ENCODE measurements around the gene BET1. TPM values are rescaled to one million over a fixed set of nuclear protein-coding genes. Genes with fewer than 3 reads are reported as not detected.
A peak's percentile ranks its signal among the peaks of the same experiment; 100 is the strongest.

BET1 gene
- total RNA-seq, 1 donor from 2014 or later = 34.3 TPM

- DNase-seq = no peak
Observed at GRCh38 chr7:94011714-94012353, 7.7 kb upstream of the BET1 start.

GRCh38 chr7:94008537-94008936, 4.4 kb upstream of the BET1 start:
- DNase-seq = no peak

GRCh38 chr7:94005753-94006152, 1.6 kb upstream of the BET1 start:
- no peak for DNase-seq

- DNase-seq = no peak
Observed at GRCh38 chr7:94003446-94004023, 620 bp downstream of the BET1 start.

GRCh38 chr7:94001396-94001795, 2.8 kb downstream of the BET1 start:
- no peak for DNase-seq

GRCh38 chr7:93997868-93998267, 6.3 kb downstream of the BET1 start:
- no peak for DNase-seq

- DNase-seq = no peak
Observed at GRCh38 chr7:93992421-93993110, 11.6 kb downstream of the BET1 start.

- no peak for DNase-seq
Observed at GRCh38 chr7:93987297-93987696, 16.9 kb downstream of the BET1 start.

GRCh38 chr7:93985101-93985500, 19.1 kb downstream of the BET1 start:
- no peak for DNase-seq

GRCh38 chr7:93984024-93984423, 20.1 kb downstream of the BET1 start:
- DNase-seq = no peak

- DNase-seq = peak; percentile 18
Observed at GRCh38 chr7:93981480-93981874, 22.7 kb downstream of the BET1 start.

- no peak for DNase-seq
Observed at GRCh38 chr7:93980744-93981479, 23.2 kb downstream of the BET1 start.

- DNase-seq = peak; percentile 16
Observed at GRCh38 chr7:93977211-93977950, 26.8 kb downstream of the BET1 start.

GRCh38 chr7:93973134-93973533, 31.0 kb downstream of the BET1 start:
- DNase-seq = no peak

- no peak for DNase-seq
Observed at GRCh38 chr7:93972029-93972725, 32.0 kb downstream of the BET1 start.

- DNase-seq = no peak
Observed at GRCh38 chr7:93968911-93969620, 35.1 kb downstream of the BET1 start.

- no peak for DNase-seq
Observed at GRCh38 chr7:93964813-93965212, 39.3 kb downstream of the BET1 start.

GRCh38 chr7:93964262-93964661, 39.9 kb downstream of the BET1 start:
- DNase-seq = no peak

- DNase-seq = no peak
Observed at GRCh38 chr7:93960986-93961385, 43.2 kb downstream of the BET1 start.

GRCh38 chr7:93958651-93959050, 45.5 kb downstream of the BET1 start:
- no peak for DNase-seq

- no peak for DNase-seq
Observed at GRCh38 chr7:93958216-93958615, 45.9 kb downstream of the BET1 start.
